Frontal cortex (tissue), 4 donors: ENCODE measurements around the gene HBS1L. TPM values are rescaled to one million over a fixed set of nuclear protein-coding genes. Genes with fewer than 3 reads are reported as not detected.

Experiments used
- DNase-seq, 2 donors: peaks; one replicate each; pipeline ENCODE4 v3.0.0; 2012; ENCODE audit warnings: low spot score in 2 of 2
- FAIRE-seq: peaks from 2 replicates; lab custom pipeline; 2012; peaks lifted over from hg19 to GRCh38; lab: Jason Lieb, UNC
- total RNA-seq: library from RNA; depleted of rRNA; stranded (reverse); fragments of >200 nt; gene quantifications from one replicate; pipeline ENCODE4 v1.2.3, GENCODE V29; 2014
- donor health status: control.
- donor health status: control.
- donor health status: control.

HBS1L gene
- total RNA-seq, 1 donor from 2014 or later = 116 TPM

GRCh38 chr6:135046912-135047311 lies 7.7 kb downstream of the HBS1L start:
- FAIRE-seq = no peak
- DNase-seq = no peak

GRCh38 chr6:135044639-135045038 lies 10.0 kb downstream of the HBS1L start:
- no peak for DNase-seq
- FAIRE-seq = no peak

- no peak for DNase-seq
- FAIRE-seq = no peak
Measured at GRCh38 chr6:135043846-135044245, 10.8 kb downstream of the HBS1L start.

DNA sequence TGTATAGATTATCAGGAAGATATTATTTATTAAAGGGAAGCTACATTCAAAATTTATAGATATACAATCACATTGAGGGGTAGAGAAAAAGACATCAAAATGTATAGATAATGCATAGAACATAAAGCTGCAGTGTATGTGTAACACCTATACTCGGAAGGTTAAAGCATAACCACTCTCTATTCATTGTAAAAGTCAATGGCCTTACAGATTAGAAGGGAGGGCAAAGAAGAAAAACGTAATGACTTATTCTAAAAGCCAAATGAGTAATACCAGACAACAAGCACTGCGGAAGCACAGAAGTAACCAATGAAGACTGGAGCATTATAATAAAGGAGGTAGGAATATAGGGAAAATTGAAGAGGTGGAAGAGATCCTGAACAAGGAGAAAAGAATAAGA lies 11.3 kb downstream of the HBS1L start:
- DNase-seq = no peak
- no peak for FAIRE-seq

GRCh38 chr6:135038335-135038734 lies 16.3 kb downstream of the HBS1L start:
- FAIRE-seq (no peak), DNase-seq (no peak)

DNA sequence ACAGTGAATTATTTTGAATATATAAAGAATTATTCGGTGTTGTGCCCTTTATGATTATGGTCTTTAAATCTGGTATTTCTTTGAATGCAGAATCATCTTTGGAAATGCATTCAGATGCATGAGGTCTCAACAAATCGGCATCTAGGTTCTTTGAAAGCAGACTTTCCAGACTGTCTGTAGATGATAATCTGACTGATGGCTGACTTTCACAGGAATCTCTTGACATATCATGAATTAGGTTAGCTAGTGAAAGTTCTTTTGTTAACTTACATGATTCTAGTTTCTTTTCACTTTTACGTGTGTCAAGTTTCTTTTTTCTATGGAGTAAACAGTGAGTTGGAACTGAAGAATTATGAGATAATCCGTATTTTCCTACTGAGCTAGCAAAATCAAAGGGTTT lies 17.1 kb downstream of the HBS1L start:
- peak; percentile 6 for FAIRE-seq

GRCh38 chr6:135036731-135037420 lies 17.7 kb downstream of the HBS1L start:
- FAIRE-seq (no peak), DNase-seq (no peak)

More for the DNA sequence above, 17.1 kb downstream of the HBS1L start:
- DNase-seq = no peak

DNA sequence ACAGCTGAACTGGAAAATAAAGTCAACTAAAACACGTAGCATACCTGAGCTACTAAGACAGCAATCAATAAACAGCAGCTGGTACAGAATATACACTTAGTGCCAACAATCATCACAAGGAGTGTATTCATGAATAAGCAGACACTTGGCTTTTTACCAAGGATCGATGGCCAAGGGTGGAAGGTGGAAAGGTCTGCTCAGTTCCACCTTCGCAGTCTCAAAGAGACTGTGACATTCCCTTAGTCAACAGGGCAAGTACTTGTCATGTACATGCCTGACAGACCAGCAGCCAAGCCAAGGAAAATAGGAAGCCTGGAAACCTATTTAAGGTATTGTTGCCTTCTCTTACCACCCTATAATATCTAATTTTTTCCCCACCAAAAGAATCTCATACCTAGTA lies 21.4 kb downstream of the HBS1L start:
- FAIRE-seq = no peak

GRCh38 chr6:135030532-135031178 lies 24.0 kb downstream of the HBS1L start:
- DNase-seq (no peak), FAIRE-seq (no peak)

More for the DNA sequence above, 21.4 kb downstream of the HBS1L start:
- DNase-seq = no peak

DNA sequence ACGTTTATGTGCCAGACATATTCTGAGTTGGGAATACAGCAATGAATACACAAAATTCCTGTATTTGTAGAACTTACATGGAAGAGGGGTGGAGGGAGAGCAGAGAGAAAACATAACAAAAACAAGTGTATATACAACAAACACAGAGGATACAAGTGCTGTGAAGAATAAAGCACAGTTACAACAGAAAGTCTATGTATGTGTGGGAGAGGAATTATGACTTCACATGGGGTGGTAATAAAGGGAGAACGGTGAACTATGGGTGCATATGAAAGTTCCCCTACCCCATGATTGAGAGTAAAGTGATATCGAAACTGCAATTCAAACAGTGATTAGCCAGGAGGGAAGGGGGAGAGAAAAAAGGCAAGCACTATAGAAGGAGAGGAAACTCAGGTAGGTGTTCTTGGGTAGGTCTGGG lies 24.6 kb downstream of the HBS1L start:
- FAIRE-seq (no peak), DNase-seq (no peak)

DNA sequence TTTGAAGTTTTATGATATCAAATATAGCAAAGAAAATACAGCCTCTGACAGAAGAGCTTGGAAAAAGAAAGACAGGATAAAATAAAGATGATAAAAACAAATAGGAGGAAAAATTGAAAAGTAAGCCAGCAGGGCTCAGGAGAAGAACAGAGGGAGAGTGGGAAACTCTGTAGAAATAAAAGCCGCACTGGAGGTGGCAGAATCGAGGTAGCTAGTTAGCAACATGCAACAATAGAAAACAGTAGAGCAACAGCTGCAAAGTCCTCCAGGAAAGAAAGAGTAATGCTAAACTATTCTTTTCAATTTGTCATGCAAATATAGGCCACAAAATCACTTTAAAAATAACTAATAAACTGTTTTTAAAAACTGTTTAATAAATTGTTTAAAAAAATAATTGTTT lies 28.8 kb downstream of the HBS1L start:
- DNase-seq (no peak), FAIRE-seq (no peak)

DNA sequence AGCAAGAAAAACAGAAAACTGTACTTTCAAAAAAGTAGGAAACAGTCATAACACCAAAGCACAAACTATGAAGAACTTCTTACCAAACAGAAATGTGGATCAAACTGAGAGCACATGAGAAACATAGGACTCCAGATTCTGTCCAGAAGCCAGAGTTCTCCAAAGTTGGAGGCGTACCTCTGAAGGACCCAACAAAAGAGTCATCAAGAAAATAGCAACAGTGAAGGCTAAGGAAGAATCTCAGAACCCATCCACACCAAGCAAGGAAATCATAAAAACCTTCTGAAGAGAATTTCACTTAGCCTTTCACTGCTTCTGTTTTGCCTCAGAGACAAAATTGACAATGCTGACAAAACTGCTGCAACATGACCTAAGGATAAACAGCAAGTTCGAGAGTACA lies 29.4 kb downstream of the HBS1L start:
- no peak for FAIRE-seq
- no peak for DNase-seq

GRCh38 chr6:135022050-135022697 lies 32.4 kb downstream of the HBS1L start:
- DNase-seq (no peak), FAIRE-seq (peak; percentile 67)

- no peak for DNase-seq
- FAIRE-seq = no peak
Measured at GRCh38 chr6:135021310-135022049, 33.1 kb downstream of the HBS1L start.

- DNase-seq (no peak), FAIRE-seq (no peak)
Measured at GRCh38 chr6:135018941-135019340, 35.7 kb downstream of the HBS1L start.

GRCh38 chr6:135018052-135018451 lies 36.6 kb downstream of the HBS1L start:
- FAIRE-seq (no peak), DNase-seq (no peak)

GRCh38 chr6:135014353-135014832 lies 40.2 kb downstream of the HBS1L start:
- no peak for FAIRE-seq
- no peak for DNase-seq

- FAIRE-seq (no peak), DNase-seq (no peak)
Measured at GRCh38 chr6:135013211-135013610, 41.4 kb downstream of the HBS1L start.

GRCh38 chr6:135012764-135013163 lies 41.9 kb downstream of the HBS1L start:
- no peak for FAIRE-seq
- DNase-seq = no peak

- no peak for FAIRE-seq
- DNase-seq = no peak
Measured at GRCh38 chr6:135012349-135012748, 42.3 kb downstream of the HBS1L start.
